ENCODE results near the gene CRYBG1. TPM values are rescaled to one million over a fixed set of nuclear protein-coding genes. Genes with fewer than 3 reads are reported as not detected.

CRYBG1 gene
- total and polyA plus RNA-seq, 10 of the 15 experiments (the other 5 are each of a cell fraction or from before 2014, with no cell fraction given), result 6.5 to 57.0 (median 25.2) TPM

DNA sequence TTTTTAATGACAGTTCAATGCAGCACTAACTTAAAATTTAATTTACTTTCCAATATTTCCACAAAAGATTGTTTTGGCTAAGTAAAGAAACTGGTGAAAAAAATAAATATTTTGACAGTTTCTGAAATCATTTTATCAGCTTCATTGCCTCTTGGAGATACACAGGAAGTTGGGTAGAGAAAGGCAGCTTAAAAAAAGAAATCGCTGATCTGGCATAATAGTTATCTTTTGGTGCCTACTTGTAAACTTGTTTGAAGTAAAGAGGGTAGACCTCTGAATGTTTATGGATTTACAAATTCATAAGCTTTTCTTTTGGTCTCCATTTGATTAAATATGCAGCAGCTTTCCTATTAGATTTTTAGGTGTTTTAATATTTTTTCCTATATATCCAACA, 165.4 kb downstream of the CRYBG1 start:
- FAIRE-seq, result no peak
- no peak overlapping the region for H3K9ac ChIP-seq (ENCODE audit: control insufficient read depth, insufficient read depth, low read length)
- no peak for DNase-seq (ENCODE audit: low read depth, low spot score)
- ATAC-seq, result no peak
- TF ChIP-seq TARDBP (IDR thresholded peaks at IDR 0.05; ENCODE audit: borderline replicate concordance), result no peak
- ChIA-PET CTCF (interaction anchor here (0.9 to 3.7 kb wide), 3 partner anchors 13 to 31 kb away, joined by 3 to 22 read pairs (median 4); no protein-coding TSS in a partner anchor), RAD21 (ENCODE audit: unreplicated experiment) (interaction anchor here (2.7 to 7.9 kb wide), 2 partner anchors 8 to 13 kb away, joined by 10 to 101 read pairs; no protein-coding TSS in a partner anchor), SMC1A (ENCODE audit: uncharacterized antibody, unreplicated experiment) (interaction anchor here (1.0 to 9.0 kb wide), 5 partner anchors 9 to 191 kb away, joined by 3 to 109 read pairs (median 4); no protein-coding TSS in a partner anchor), POLR2A (interaction anchor here (1.7 to 4.5 kb wide), 2 partner anchors 8 to 13 kb away, joined by 6 to 34 read pairs; no protein-coding TSS in a partner anchor)
- H3K27me3 ChIP-seq (replicated peaks in 1 of 2; ENCODE audit: control insufficient read depth in 2 of 2, insufficient read depth in 2 of 2, low read length in 1 of 2), result no peaks in the 10 kb centered on the region
- peaks cover 73% of the 10 kb centered on the region for H3K79me2 ChIP-seq (ENCODE audit: control insufficient read depth, insufficient read depth, low read length)
- WGBS (ENCODE audit: insufficient coverage, insufficient replicate concordance, low lambda C conversion rate, missing lambda C conversion rate), result 0% methylated on average over 1 of the region's 1 CpG
- H3K9me3 ChIP-seq (replicated peaks; ENCODE audit: control insufficient read depth, insufficient read depth, low read length), result no peaks in the 10 kb centered on the region
- in situ Hi-C loops (cut with MboI) (no loop called here), intact Hi-C loops (cut with micrococcal nuclease; ENCODE audit: unreplicated experiment) (no loop called here)
- H4K20me1 ChIP-seq (ENCODE audit: control insufficient read depth, insufficient read depth), result no peaks in the 10 kb centered on the region
- peaks cover 0 to 28% of the 10 kb centered on the region in 2 experiments; a peak in 2 of 4 replicates for H3K36me3 ChIP-seq (ENCODE audit: control insufficient read depth in 2 of 2, insufficient read depth in 2 of 2, low read length in 1 of 2)
- peaks cover 7% of the 10 kb centered on the region; the same call in 1 of the 2 replicates for H3K4me1 ChIP-seq (ENCODE audit: control insufficient read depth, insufficient read depth, low read length)
- no TSS peak for BruUV-seq (replicated peaks)
- peak overlapping the region; percentile 68; the same call in 1 of the 2 replicates for H3K27ac ChIP-seq (ENCODE audit: control insufficient read depth, insufficient read depth)
- H3K4me2 ChIP-seq (ENCODE audit: control insufficient read depth, insufficient read depth), result peak overlapping the region; percentile 88
- no peak overlapping the region for H2AFZ ChIP-seq (ENCODE audit: control insufficient read depth, low read depth, low read length)
- H3K4me3 ChIP-seq, result peak overlapping the region; percentile 66; the same call in 1 of the 2 replicates

DNA sequence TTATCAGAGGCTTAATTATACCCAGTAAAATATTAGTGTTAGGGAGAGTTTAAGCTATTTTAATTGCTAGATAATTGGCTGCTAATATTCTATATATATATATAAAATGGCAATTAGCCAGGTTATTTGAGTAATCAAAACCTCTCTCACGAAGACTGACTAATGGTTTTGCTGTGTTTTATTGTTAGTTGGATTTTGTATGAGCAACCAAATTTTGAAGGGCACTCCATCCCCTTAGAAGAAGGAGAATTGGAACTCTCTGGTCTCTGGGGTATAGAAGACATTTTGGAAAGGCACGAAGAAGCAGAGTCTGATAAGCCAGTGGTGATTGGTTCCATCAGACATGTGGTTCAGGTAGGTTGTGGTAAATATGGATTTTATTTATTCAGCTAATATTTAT, 166.6 kb downstream of the CRYBG1 start:
- no peak overlapping the region for H3K9ac ChIP-seq (ENCODE audit: control insufficient read depth, insufficient read depth, low read length)
- BruUV-seq (replicated peaks), result no TSS peak
- H3K27me3 ChIP-seq (replicated peaks in 1 of 2; ENCODE audit: control insufficient read depth in 2 of 2, insufficient read depth in 2 of 2, low read length in 1 of 2), result no peaks in the 10 kb centered on the region
- POLR2A ChIA-PET, result interaction anchor here (0.6 to 4.5 kb wide), 3 partner anchors 11 to 707 kb away, joined by 4 to 34 read pairs (median 4); no protein-coding TSS in a partner anchor
- H3K27ac ChIP-seq (ENCODE audit: control insufficient read depth, insufficient read depth), result no peak overlapping the region
- peaks cover 0 to 35% of the 10 kb centered on the region in 2 experiments; a peak in 3 of 4 replicates for H3K36me3 ChIP-seq (ENCODE audit: control insufficient read depth in 2 of 2, insufficient read depth in 2 of 2, low read length in 1 of 2)
- RAD21 ChIA-PET (ENCODE audit: unreplicated experiment), result interaction anchor here (0.7 to 7.9 kb wide), 3 partner anchors 15 to 664 kb away, joined by 3 to 101 read pairs (median 3); no protein-coding TSS in a partner anchor
- H2AFZ ChIP-seq (ENCODE audit: control insufficient read depth, low read depth, low read length), result no peak overlapping the region
- FAIRE-seq (no peak), ATAC-seq (no peak), DNase-seq (ENCODE audit: low read depth, low spot score) (no peak)
- no peaks in the 10 kb centered on the region for H4K20me1 ChIP-seq (ENCODE audit: control insufficient read depth, insufficient read depth)
- SMC1A ChIA-PET (ENCODE audit: uncharacterized antibody, unreplicated experiment), result interaction anchor here (0.6 to 9.0 kb wide), 4 partner anchors 15 to 39 kb away, joined by 3 to 109 read pairs (median 4); no protein-coding TSS in a partner anchor
- H3K79me2 ChIP-seq (ENCODE audit: control insufficient read depth, insufficient read depth, low read length), result peaks cover 61% of the 10 kb centered on the region
- H3K4me2 ChIP-seq (ENCODE audit: control insufficient read depth, insufficient read depth), result no peak overlapping the region
- H3K4me3 ChIP-seq, result no peak overlapping the region
- CTCF ChIA-PET, result interaction anchor here (1.0 to 3.7 kb wide), 4 partner anchors 14 to 38 kb away, joined by 3 to 22 read pairs (median 3); no protein-coding TSS in a partner anchor
- H3K4me1 ChIP-seq (ENCODE audit: control insufficient read depth, insufficient read depth, low read length), result peaks cover 7% of the 10 kb centered on the region; the same call in 1 of the 2 replicates
- in situ Hi-C loops (cut with MboI), result no loop called here
- 74% methylated on average over 2 of the region's 2 CpGs for WGBS (ENCODE audit: insufficient coverage, insufficient replicate concordance, low lambda C conversion rate, missing lambda C conversion rate)
- H3K9me3 ChIP-seq (replicated peaks; ENCODE audit: control insufficient read depth, insufficient read depth, low read length), result no peaks in the 10 kb centered on the region
- intact Hi-C loops (cut with micrococcal nuclease; ENCODE audit: unreplicated experiment), result no loop called here
- TF ChIP-seq KDM1A (IDR thresholded peaks at IDR 0.05; ENCODE audit: borderline replicate concordance) (no peak), HCFC1 (IDR thresholded peaks at IDR 0.05; ENCODE audit: low read length) (no peak), BRCA1 (IDR thresholded peaks at IDR 0.05; ENCODE audit: low read depth, low read length) (no peak), NFIC (IDR thresholded peaks at IDR 0.05; ENCODE audit: low read depth, low read length) (no peak), SUPT20H (IDR thresholded peaks at IDR 0.05; ENCODE audit: borderline replicate concordance, control insufficient read depth, low read depth, low read length) (no peak)
- TF ChIP-seq, protein P1, sequence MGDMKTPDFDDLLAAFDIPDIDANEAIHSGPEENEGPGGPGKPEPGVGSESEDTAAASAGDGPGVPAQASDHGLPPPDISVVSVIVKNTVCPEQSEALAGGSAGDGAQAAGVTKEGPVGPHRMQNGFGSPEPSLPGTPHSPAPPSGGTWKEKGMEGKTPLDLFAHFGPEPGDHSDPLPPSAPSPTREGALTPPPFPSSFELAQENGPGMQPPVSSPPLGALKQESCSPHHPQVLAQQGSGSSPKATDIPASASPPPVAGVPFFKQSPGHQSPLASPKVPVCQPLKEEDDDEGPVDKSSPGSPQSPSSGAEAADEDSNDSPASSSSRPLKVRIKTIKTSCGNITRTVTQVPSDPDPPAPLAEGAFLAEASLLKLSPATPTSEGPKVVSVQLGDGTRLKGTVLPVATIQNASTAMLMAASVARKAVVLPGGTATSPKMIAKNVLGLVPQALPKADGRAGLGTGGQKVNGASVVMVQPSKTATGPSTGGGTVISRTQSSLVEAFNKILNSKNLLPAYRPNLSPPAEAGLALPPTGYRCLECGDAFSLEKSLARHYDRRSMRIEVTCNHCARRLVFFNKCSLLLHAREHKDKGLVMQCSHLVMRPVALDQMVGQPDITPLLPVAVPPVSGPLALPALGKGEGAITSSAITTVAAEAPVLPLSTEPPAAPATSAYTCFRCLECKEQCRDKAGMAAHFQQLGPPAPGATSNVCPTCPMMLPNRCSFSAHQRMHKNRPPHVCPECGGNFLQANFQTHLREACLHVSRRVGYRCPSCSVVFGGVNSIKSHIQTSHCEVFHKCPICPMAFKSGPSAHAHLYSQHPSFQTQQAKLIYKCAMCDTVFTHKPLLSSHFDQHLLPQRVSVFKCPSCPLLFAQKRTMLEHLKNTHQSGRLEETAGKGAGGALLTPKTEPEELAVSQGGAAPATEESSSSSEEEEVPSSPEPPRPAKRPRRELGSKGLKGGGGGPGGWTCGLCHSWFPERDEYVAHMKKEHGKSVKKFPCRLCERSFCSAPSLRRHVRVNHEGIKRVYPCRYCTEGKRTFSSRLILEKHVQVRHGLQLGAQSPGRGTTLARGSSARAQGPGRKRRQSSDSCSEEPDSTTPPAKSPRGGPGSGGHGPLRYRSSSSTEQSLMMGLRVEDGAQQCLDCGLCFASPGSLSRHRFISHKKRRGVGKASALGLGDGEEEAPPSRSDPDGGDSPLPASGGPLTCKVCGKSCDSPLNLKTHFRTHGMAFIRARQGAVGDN (IDR thresholded peaks at IDR 0.05), result no peak
- TF ChIP-seq, protein P2, sequence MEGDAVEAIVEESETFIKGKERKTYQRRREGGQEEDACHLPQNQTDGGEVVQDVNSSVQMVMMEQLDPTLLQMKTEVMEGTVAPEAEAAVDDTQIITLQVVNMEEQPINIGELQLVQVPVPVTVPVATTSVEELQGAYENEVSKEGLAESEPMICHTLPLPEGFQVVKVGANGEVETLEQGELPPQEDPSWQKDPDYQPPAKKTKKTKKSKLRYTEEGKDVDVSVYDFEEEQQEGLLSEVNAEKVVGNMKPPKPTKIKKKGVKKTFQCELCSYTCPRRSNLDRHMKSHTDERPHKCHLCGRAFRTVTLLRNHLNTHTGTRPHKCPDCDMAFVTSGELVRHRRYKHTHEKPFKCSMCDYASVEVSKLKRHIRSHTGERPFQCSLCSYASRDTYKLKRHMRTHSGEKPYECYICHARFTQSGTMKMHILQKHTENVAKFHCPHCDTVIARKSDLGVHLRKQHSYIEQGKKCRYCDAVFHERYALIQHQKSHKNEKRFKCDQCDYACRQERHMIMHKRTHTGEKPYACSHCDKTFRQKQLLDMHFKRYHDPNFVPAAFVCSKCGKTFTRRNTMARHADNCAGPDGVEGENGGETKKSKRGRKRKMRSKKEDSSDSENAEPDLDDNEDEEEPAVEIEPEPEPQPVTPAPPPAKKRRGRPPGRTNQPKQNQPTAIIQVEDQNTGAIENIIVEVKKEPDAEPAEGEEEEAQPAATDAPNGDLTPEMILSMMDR (IDR thresholded peaks at IDR 0.05 in 2 of 3, conservative IDR thresholded peaks at IDR 0.05 in 1 of 3; ENCODE audit: control insufficient read depth in 2 of 3, extremely low read depth in 1 of 3, insufficient read depth in 1 of 3, low read depth in 3 of 3, low read length in 3 of 3), result no peak
